Activated naive CD4-positive, alpha-beta T cell treated with anti-CD3 and anti-CD28 coated beads, Interleukin-2, amount 50 U/mL, for 16 hours (primary cell): Measurements from ENCODE around the gene CHD9NB.

Experiments
- DNase-seq: peaks from one replicate; pipeline ENCODE4 v3.0.0-alpha.2; 2020

Gene CHD9NB

GRCh38 chr16:53022374-53022773 is 30.3 kb downstream of the CHD9NB start:
- no peak for DNase-seq

GRCh38 chr16:53018834-53019416 is 33.8 kb downstream of the CHD9NB start:
- no peak for DNase-seq

GRCh38 chr16:53014287-53014686 is 38.4 kb downstream of the CHD9NB start:
- no peak for DNase-seq

- DNase-seq = no peak
These were observed 45.6 kb downstream of the CHD9NB start for GRCh38 chr16:53007095-53007494.

GRCh38 chr16:52997922-52998321 is 54.8 kb downstream of the CHD9NB start:
- DNase-seq = no peak

- no peak for DNase-seq
These were observed 57.8 kb downstream of the CHD9NB start for GRCh38 chr16:52994942-52995341.

- no peak for DNase-seq
These were observed 59.5 kb downstream of the CHD9NB start for GRCh38 chr16:52993179-52993578.

- no peak for DNase-seq
These were observed 61.1 kb downstream of the CHD9NB start for GRCh38 chr16:52991572-52991971.
